BJ (cell line): ENCODE results near the gene ARMS2. TPM values are rescaled to one million over a fixed set of nuclear protein-coding genes. Genes with fewer than 3 reads are reported as not detected.

Experiments used
- CTCF ChIA-PET: fragments of 350-600 bp; formaldehyde crosslinking; extraction: SDS; loops from one replicate; lab custom pipeline; 2021; ENCODE audit warnings: antibody characterized with exemption, inconsistent platforms; lab: Yijun Ruan, JAX
- POLR2A ChIA-PET: fragments of 300-600 bp; sonication (Branson Sonifier 250); formaldehyde crosslinking; extraction: SDS; loops from one replicate; lab custom pipeline; 2021; ENCODE audit warnings: antibody characterized with exemption; lab: Charles Lee
- DNase-seq: peaks from one replicate; pipeline ENCODE4 v3.0.0-alpha.2; 2011; ENCODE audit warnings: low read depth
- H3K27me3 ChIP-seq: 2 replicates; pipeline ENCODE4 v1.6.0; 2011; ENCODE audit warnings: low read length; ENCODE audit not compliant: control insufficient read depth, insufficient read depth
- H3K36me3 ChIP-seq: 2 replicates; pipeline ENCODE4 v1.5.1; 2011; ENCODE audit warnings: low read length; ENCODE audit not compliant: control insufficient read depth, insufficient read depth
- H3K4me3 ChIP-seq: 2 replicates; pipeline ENCODE4 v1.5.1; 2011; ENCODE audit warnings: low read depth, mild to moderate bottlenecking, control low read depth, low read length
- polyA plus RNA-seq: library from polyadenylated mRNA; depleted of rRNA; stranded (reverse); fragments of >200 nt; gene quantifications from 2 replicates; pipeline ENCODE4 v1.2.3, GENCODE V29; 2011
- TF ChIP-seq, protein P1 (sequence below): IDR thresholded peaks from 2 replicates; pipeline ENCODE4 v1.5.1; 2011; ENCODE audit warnings: low read depth, mild to moderate bottlenecking, control low read depth, inconsistent platforms, low read length, moderate library complexity; ENCODE audit not compliant: insufficient read depth

Gene ARMS2
- polyA plus RNA-seq, 1 experiment: not detected

- TF ChIP-seq, protein P1, sequence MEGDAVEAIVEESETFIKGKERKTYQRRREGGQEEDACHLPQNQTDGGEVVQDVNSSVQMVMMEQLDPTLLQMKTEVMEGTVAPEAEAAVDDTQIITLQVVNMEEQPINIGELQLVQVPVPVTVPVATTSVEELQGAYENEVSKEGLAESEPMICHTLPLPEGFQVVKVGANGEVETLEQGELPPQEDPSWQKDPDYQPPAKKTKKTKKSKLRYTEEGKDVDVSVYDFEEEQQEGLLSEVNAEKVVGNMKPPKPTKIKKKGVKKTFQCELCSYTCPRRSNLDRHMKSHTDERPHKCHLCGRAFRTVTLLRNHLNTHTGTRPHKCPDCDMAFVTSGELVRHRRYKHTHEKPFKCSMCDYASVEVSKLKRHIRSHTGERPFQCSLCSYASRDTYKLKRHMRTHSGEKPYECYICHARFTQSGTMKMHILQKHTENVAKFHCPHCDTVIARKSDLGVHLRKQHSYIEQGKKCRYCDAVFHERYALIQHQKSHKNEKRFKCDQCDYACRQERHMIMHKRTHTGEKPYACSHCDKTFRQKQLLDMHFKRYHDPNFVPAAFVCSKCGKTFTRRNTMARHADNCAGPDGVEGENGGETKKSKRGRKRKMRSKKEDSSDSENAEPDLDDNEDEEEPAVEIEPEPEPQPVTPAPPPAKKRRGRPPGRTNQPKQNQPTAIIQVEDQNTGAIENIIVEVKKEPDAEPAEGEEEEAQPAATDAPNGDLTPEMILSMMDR: no peak
- Histone ChIP-seq H3K36me3 (no peaks in the 10 kb centered on the region), H3K4me3 (no peak overlapping the region), H3K27me3 (no peaks in the 10 kb centered on the region)
- ChIA-PET CTCF (interaction anchor here (1.6 to 1.7 kb wide), 2 partner anchors 13 to 80 kb away, joined by 7 to 9 read pairs; no protein-coding TSS in a partner anchor), POLR2A (no interaction called here)
- no peak for DNase-seq
Measured at GRCh38 chr10:122422266-122422989, 32.0 kb upstream of the ARMS2 start.

- no peaks in the 10 kb centered on the region for H3K27me3 ChIP-seq
- no peak for DNase-seq
- no peak overlapping the region for H3K4me3 ChIP-seq
- CTCF ChIA-PET: interaction anchor here (0.7 to 1.9 kb wide), 5 partner anchors 10 to 141 kb away, joined by 3 to 8 read pairs (median 4); no protein-coding TSS in a partner anchor
- TF ChIP-seq, protein P1: no peak
- H3K36me3 ChIP-seq: no peaks in the 10 kb centered on the region
- POLR2A ChIA-PET: no interaction called here
Measured at GRCh38 chr10:122424059-122424458, 30.4 kb upstream of the ARMS2 start.

- peaks cover 2% of the 10 kb centered on the region; the same call in 1 of the 2 replicates for H3K36me3 ChIP-seq
Measured at GRCh38 chr10:122426829-122427228, 27.6 kb upstream of the ARMS2 start.

GRCh38 chr10:122427280-122427679 is 27.2 kb upstream of the ARMS2 start:
- ChIA-PET POLR2A (no interaction called here), CTCF (interaction anchor here (1.1 to 1.7 kb wide), 2 partner anchors 128 to 134 kb away, joined by 3 to 5 read pairs; no protein-coding TSS in a partner anchor)
- DNase-seq: no peak
- no peak overlapping the region for H3K4me3 ChIP-seq
- peaks cover 2% of the 10 kb centered on the region; the same call in 1 of the 2 replicates for H3K36me3 ChIP-seq
- TF ChIP-seq, protein P1: no peak
- no peaks in the 10 kb centered on the region for H3K27me3 ChIP-seq

More at GRCh38 chr10:122426829-122427228, 27.6 kb upstream of the ARMS2 start:
- H3K27me3 ChIP-seq: no peaks in the 10 kb centered on the region
- CTCF ChIA-PET: interaction anchor here (1.1 to 1.7 kb wide), 2 partner anchors 128 to 134 kb away, joined by 3 to 5 read pairs; no protein-coding TSS in a partner anchor
- TF ChIP-seq, protein P1: no peak
- POLR2A ChIA-PET: no interaction called here
- no peak overlapping the region for H3K4me3 ChIP-seq
- no peak for DNase-seq

DNA sequence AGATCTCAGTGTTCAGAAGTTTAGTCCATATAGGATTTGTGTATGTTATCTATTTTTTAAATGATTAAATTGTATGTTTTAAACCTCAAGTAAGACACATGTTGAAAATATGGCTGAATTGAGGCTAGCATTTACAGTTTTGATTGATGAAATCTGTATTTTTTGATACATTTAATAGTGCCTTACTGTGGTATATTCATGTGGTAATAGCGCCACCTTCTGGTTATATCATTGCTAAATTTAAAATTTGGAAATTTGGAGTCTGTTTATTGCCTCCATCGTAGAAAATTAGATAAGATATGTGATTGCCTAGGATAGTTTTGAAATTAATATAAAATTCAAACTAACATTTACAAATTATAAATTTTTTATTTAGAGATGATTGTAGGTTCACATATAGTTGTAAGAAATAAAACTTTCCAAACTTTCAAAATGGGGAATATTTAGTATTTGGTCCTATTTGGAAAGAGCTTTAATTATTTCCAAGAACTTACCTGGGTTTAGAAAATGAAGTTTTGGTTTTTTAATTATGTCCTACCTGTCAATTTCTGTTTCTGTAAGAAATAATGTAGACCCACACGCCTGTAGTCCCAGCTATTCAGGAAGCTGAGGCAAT is 19.1 kb upstream of the ARMS2 start:
- Histone ChIP-seq H3K27me3 (no peaks in the 10 kb centered on the region), H3K36me3 (no peaks in the 10 kb centered on the region), H3K4me3 (no peak overlapping the region)
- ChIA-PET CTCF (interaction anchor here (0.7 to 5.7 kb wide), 36 partner anchors 9 to 340 kb away, joined by 3 to 92 read pairs (median 4); partner anchors contain the start of genes ARMS2 and PLEKHA1), POLR2A (no interaction called here)
- no peak for DNase-seq
- TF ChIP-seq, protein P1: peak; percentile 32
